Measurements from ENCODE around the gene MSL1.
A peak's percentile ranks its signal among the peaks of the same experiment; 100 is the strongest.

MSL1 gene

DNA sequence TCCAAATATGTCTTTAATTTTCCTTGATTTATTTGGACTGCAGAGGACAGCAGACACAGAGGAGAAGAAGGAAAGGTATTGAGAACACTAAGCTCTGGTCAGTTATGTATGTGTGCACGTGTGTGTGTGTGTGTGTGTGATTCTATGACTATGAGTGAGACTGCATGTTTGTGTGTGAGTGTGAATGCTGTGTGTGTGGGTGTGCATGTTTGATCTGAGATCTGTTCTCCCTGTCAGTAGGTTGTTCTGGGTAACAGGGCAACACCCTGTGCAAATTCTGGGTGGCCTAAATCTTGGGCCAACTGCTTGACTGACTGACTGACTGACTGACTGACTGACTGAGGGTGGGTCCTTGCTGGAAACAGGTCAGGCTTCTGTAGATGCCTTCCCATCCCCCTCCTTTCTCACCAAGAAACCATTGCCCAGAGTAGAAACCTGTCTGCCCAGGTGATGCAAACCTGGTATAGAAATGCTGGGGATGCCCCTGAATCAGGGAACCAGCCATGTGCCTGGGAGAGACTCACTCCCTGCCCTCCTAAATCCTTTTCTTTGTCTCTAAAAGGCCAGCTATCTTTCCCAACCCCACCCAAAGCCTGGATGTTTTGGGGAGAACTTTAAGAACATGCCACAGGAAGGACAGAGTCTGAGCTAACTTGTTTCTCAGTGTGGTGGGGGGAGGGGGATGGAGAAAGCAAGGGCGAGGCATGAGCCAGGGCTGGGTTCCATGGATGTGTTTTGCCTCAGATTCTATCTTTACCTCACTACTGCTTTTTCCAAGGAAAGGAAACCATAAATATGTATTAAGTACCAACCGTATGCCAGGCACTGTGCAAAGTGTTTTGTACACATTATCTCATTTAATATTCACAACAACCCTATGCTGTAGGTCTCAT, 16.9 kb upstream of the MSL1 start:
- no peak for DNase-seq (ENCODE audit: low read depth, low spot score)

GRCh38 chr17:40105861-40106759, 15.7 kb upstream of the MSL1 start:
- DNase-seq (ENCODE audit: low read depth, low spot score) = no peak

DNA sequence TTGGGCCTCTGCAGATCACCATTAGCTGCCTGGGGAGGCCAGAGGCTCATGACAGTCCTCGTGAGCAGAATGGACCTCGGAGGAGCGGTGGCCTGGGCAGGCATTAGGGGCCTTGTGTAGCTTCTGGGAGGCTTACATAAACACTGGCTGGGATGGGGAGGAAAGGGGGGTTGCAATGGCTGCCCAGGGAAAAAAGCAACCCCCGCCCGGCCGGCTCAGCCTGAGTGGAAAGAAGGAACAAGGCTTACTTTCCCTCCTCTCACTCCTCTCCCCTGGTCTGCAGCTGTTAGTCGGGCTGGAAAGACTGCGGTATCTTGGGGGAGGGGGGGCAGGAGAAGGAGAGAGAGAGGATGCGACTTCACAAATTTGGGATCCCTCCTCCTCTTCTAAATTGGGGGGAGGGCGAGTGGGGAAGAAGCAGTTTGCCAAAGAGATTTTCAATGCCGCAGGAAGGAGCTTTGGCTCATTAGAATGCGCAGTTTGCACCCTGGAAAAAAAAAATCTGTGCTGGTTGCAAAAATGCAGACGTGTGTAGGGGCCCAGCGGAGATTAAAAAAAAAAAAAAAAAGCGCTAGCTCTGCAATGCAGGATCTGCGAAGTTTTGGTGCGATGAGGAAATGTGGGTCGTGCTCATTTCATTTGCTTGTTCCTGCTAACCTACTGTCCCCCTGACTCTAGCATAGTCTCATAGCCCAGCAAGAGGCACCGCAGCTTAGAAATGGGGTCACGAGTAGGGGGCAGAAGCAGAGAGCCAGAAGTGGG, 14.8 kb upstream of the MSL1 start:
- DNase-seq (ENCODE audit: low read depth, low spot score) = no peak

GRCh38 chr17:40107522-40108174, 14.1 kb upstream of the MSL1 start:
- no peak for DNase-seq (ENCODE audit: low read depth, low spot score)

- DNase-seq (ENCODE audit: low read depth, low spot score) = no peak
Observed at GRCh38 chr17:40108970-40109824, 12.6 kb upstream of the MSL1 start.

GRCh38 chr17:40110026-40110845, 11.5 kb upstream of the MSL1 start:
- peak; percentile 71 for DNase-seq (ENCODE audit: low read depth, low spot score)

DNA sequence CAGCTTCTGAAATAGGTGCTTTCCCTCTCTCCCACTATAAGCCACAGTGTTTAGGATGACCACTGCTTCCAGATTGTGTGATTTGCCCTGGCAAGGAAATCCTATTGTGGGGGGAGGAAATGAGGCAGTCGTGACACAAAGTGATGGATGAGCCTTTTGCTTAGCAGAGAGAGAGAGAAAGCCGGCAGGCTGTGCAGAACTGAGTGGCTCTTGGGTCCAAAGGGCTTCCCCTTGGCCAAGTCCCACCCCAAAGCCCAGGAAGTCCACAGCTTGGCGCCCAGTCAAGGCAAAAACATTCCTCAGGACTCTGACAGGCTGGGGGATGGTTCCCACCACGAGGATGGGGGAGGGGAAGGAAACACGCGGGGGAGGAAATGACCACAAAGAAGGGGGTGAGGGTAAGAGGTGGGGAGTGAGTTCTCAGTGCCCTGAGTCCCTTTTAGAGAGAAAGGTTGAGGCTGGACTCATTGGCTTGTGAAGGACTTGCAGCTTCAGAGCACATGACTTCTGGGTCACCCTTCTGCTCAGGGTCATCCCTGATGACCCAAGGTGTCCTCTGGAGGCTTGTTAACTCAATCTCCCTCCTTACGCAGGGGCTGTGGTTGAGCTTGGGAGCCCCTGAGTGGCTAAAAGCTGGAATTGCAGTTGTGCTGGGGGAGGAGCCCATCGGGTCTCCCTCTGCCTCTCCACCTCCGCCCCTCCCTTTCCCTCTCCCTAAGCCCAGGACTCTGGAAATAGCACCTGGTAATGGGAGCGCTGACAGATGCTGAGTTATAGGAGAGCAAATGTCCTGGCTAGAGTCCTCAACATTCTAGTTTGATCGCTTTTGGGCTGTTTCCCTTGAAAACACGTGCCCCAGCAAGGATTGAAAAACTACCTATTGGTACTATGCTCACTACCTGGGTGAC, 10.3 kb upstream of the MSL1 start:
- DNase-seq (ENCODE audit: low read depth, low spot score) = peak; percentile 87

GRCh38 chr17:40112191-40112711, 9.5 kb upstream of the MSL1 start:
- no peak for DNase-seq (ENCODE audit: low read depth, low spot score)

- DNase-seq (ENCODE audit: low read depth, low spot score) = no peak
Observed at GRCh38 chr17:40112718-40113109, 9.1 kb upstream of the MSL1 start.

DNA sequence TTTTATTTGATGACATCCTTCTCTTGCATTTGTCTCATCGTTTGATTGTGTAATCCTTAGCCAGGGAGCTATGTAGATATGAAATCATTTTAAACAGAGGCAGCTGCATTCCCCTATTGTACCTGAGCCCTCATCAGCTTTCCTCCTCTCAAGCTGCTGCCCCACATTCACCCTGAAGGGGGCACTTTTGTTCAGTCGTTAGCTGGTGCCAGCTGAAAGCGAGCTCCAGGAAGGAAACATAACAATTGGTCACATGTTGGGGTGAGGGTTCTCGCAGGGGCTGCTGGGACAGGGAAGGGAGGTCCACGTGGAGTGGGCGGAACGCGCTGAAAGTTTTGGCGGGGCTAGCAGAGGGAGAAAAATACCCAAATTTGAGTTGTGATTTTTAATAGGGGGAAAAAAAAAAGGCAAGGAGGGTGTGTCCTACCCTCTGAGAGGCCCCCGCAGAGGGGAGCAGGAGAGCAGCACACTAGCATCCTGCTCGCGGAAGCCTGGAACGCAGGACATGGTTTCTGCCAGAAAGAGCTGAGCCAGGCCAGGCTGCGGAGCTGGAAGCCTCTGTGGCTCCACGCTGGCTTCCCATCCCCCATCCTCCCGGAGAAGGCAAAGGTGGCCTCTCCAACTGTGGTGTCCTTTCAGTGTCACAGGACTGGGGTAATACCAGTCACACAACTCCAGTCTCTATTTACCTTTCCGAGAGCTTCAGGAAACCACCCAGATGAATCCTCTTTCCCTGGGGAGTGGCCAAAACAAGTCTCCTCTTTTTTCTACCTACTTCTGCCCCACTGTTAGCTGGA, 8.5 kb upstream of the MSL1 start:
- peak; percentile 91 for DNase-seq (ENCODE audit: low read depth, low spot score)

- no peak for DNase-seq (ENCODE audit: low read depth, low spot score)
Observed at GRCh38 chr17:40113907-40114245, 7.9 kb upstream of the MSL1 start.

GRCh38 chr17:40115101-40115436, 6.7 kb upstream of the MSL1 start:
- DNase-seq (ENCODE audit: low read depth, low spot score) = no peak

- DNase-seq (ENCODE audit: low read depth, low spot score) = no peak
Observed at GRCh38 chr17:40122136-40122998, 596 bp downstream of the MSL1 start.

GRCh38 chr17:40122999-40123810, 1.4 kb downstream of the MSL1 start:
- no peak for DNase-seq (ENCODE audit: low read depth, low spot score)

DNA sequence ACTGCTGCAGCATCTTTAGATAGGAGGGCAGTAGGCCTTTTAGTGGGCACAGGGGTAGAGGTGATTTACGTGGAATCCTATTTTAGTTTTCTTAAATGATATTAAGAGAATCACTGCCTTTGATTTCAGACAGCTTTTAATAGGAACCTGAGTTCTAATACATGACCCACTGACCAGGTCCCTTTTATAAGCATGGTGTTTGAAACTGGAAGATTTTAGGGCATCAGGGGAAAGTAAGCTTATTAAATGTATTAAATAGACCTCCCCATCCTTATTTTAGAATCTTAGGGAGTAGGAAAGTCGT, 2.0 kb downstream of the MSL1 start:
- no peak for DNase-seq (ENCODE audit: low read depth, low spot score)
